ENCODE measurements around the gene LCN15. TPM values are rescaled to one million over a fixed set of nuclear protein-coding genes. Genes with fewer than 3 reads are reported as not detected.

Gene LCN15
- total and polyA plus RNA-seq, 2 of the 13 experiments (the other 11 are each of a cell fraction or from before 2014, with no cell fraction given): 1.3 to 53.7 TPM

DNA sequence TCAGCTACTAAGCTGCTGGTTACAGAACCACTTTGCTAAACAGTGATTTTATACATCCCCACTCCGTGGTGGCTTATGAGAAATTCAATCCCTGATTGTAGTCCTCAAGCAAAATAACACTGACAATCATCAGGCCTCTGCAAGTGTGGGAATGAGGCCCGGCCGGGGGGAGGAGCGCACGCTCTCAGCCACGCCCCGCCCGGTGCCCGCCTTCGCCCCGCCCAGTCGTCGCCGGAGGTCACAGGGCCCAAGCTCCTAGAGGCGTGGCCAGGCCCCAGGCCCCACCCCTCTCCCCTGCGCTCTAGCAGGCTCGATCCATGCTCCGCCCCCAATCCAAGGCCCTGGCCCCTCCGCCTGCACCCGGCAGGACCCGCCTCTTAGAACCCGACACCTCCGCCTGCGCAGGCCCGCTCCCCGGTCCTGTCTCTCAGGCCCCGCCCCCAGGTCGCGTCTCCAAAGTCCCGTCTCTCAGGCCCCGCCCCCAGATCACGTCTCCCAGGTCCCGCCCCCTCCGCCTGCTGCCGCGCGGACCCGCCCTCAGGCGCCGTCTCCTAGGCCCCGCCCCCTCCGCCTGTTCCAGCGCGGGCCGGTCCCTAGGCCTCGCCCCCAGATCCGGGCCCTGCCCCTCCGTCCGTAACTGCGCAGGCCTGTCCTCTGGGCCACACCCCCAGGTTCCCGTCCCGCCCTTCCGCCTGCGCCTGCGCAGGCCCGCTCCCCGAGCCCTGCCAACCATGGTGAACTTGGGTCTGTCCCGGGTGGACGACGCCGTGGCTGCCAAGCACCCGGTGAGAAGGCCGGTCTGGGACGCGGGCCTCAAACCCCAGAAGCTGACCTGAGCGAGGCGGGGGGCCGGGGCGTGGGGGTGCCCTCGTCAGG is 26.6 kb upstream of the LCN15 start, which contains the start of gene TMEM141 (continued):
- TF ChIP-seq PHB2 (IDR thresholded peaks at IDR 0.05; ENCODE audit: partially characterized antibody) (no peak), NPAS2 (CRISPR knock-in tag; IDR thresholded peaks at IDR 0.05; ENCODE audit: borderline replicate concordance) (no peak), MAFK (conservative IDR thresholded peaks at IDR 0.05 in 1 of 2, IDR thresholded peaks at IDR 0.05 in 1 of 2; ENCODE audit: low read length in 2 of 2) (no peak), HNRNPLL (IDR thresholded peaks at IDR 0.05; ENCODE audit: low read depth, low read length, poor library complexity, severe bottlenecking) (peak; percentile 72), GATA4 (IDR thresholded peaks at IDR 0.05; ENCODE audit: borderline replicate concordance, low read depth) (peak; percentile 31; the same call in 1 of the 2 replicates), ETV5 (CRISPR knock-in tag; IDR thresholded peaks at IDR 0.05; ENCODE audit: borderline replicate concordance) (peak; percentile 32; the same call in 1 of the 2 replicates), ZNF543 (CRISPR knock-in tag; IDR thresholded peaks at IDR 0.05) (no peak), ZNF460 (CRISPR knock-in tag; IDR thresholded peaks at IDR 0.05; ENCODE audit: borderline replicate concordance) (no peak), ELF1 (CRISPR knock-in tag; IDR thresholded peaks at IDR 0.05) (peak; percentile 66), ZNF230 (CRISPR knock-in tag; IDR thresholded peaks at IDR 0.05) (no peak), ZNF354B (CRISPR knock-in tag; IDR thresholded peaks at IDR 0.05) (no peak), ZKSCAN8 (CRISPR knock-in tag; IDR thresholded peaks at IDR 0.05; ENCODE audit: borderline replicate concordance) (peak; percentile 46; the same call in 1 of the 2 replicates), ZNF7 (CRISPR knock-in tag; IDR thresholded peaks at IDR 0.05) (no peak), ZNF512B (CRISPR knock-in tag; IDR thresholded peaks at IDR 0.05; ENCODE audit: borderline replicate concordance) (peak; percentile 63; the same call in 1 of the 2 replicates), GLMP (CRISPR knock-in tag; IDR thresholded peaks at IDR 0.05; ENCODE audit: borderline replicate concordance) (no peak)
- TF ChIP-seq, protein P1, sequence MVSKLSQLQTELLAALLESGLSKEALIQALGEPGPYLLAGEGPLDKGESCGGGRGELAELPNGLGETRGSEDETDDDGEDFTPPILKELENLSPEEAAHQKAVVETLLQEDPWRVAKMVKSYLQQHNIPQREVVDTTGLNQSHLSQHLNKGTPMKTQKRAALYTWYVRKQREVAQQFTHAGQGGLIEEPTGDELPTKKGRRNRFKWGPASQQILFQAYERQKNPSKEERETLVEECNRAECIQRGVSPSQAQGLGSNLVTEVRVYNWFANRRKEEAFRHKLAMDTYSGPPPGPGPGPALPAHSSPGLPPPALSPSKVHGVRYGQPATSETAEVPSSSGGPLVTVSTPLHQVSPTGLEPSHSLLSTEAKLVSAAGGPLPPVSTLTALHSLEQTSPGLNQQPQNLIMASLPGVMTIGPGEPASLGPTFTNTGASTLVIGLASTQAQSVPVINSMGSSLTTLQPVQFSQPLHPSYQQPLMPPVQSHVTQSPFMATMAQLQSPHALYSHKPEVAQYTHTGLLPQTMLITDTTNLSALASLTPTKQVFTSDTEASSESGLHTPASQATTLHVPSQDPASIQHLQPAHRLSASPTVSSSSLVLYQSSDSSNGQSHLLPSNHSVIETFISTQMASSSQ (IDR thresholded peaks at IDR 0.05; ENCODE audit: low read depth): peak; percentile 23; the same call in 1 of the 2 replicates
- TF ChIP-seq, protein P1 (CRISPR knock-in tag; IDR thresholded peaks at IDR 0.05; ENCODE audit: borderline replicate concordance): no peak
- TF ChIP-seq, protein P2, sequence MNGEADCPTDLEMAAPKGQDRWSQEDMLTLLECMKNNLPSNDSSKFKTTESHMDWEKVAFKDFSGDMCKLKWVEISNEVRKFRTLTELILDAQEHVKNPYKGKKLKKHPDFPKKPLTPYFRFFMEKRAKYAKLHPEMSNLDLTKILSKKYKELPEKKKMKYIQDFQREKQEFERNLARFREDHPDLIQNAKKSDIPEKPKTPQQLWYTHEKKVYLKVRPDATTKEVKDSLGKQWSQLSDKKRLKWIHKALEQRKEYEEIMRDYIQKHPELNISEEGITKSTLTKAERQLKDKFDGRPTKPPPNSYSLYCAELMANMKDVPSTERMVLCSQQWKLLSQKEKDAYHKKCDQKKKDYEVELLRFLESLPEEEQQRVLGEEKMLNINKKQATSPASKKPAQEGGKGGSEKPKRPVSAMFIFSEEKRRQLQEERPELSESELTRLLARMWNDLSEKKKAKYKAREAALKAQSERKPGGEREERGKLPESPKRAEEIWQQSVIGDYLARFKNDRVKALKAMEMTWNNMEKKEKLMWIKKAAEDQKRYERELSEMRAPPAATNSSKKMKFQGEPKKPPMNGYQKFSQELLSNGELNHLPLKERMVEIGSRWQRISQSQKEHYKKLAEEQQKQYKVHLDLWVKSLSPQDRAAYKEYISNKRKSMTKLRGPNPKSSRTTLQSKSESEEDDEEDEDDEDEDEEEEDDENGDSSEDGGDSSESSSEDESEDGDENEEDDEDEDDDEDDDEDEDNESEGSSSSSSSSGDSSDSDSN (CRISPR knock-in tag; IDR thresholded peaks at IDR 0.05): peak; percentile 72; the same call in 1 of the 2 replicates
